K562 (cell line): ENCODE measurements around the gene SPATA21. TPM values are rescaled to one million over a fixed set of nuclear protein-coding genes. Genes with fewer than 3 reads are reported as not detected.

Experiments used
- BRD4 ChIP-seq: fragments of 200-600 bp; sonication (generic); IDR thresholded peaks from 2 replicates; pipeline ENCODE4 v1.6.1; 2017; ENCODE audit warnings: inconsistent platforms
- CBFA2T2 ChIP-seq: fragments of 450-650 bp; conservative IDR thresholded peaks from 2 replicates; pipeline ENCODE4 v1.6.1; 2017; ENCODE audit warnings: mild to moderate bottlenecking
- CBX8 ChIP-seq: fragments of 200-600 bp; sonication (generic); IDR thresholded peaks from 2 replicates; pipeline ENCODE4 v1.6.1; 2012; ENCODE audit warnings: borderline replicate concordance, mixed run types, low read depth, mild to moderate bottlenecking, moderate library complexity, mixed read lengths, low read length, control low read depth, inconsistent platforms; ENCODE audit not compliant: poor library complexity, severe bottlenecking; ENCODE audit errors: extremely low read depth
- CHCHD3 ChIP-seq: fragments of 250-450 bp; sonication (Bioruptor Pico); IDR thresholded peaks from 2 replicates; pipeline ENCODE4 v2.1.2; 2022; ENCODE audit warnings: mild to moderate bottlenecking
- COPS2 ChIP-seq: fragments of 450-650 bp; conservative IDR thresholded peaks from 2 replicates; pipeline ENCODE4 v1.6.1; 2016; ENCODE audit warnings: mild to moderate bottlenecking, moderate library complexity
- GABPA ChIP-seq: fragments of 200-800 bp; sonication (Bioruptor generic); conservative IDR thresholded peaks from 2 replicates; pipeline ENCODE4 v1.6.1; 2016; ENCODE audit warnings: low read depth, missing genetic modification characterization, missing compliant biosample characterization
- HDAC8 ChIP-seq: fragments of 450-650 bp; IDR thresholded peaks from 2 replicates; pipeline ENCODE4 v1.6.1; 2016; ENCODE audit warnings: mild to moderate bottlenecking, missing genetic modification characterization, moderate library complexity, missing compliant biosample characterization
- HSF4 ChIP-seq: fragments of 250-450 bp; sonication (Bioruptor Pico); IDR thresholded peaks from 2 replicates; pipeline ENCODE4 v2.1.2; 2022; ENCODE audit warnings: mild to moderate bottlenecking, moderate library complexity, borderline replicate concordance
- MAX ChIP-seq: sonication (generic); formaldehyde crosslinking; IDR thresholded peaks from 2 replicates; pipeline ENCODE4 v1.9.0; 2022; ENCODE audit warnings: mild to moderate bottlenecking, missing genetic modification reagents
- NFIC ChIP-seq: fragments of 450-650 bp; IDR thresholded peaks from 2 replicates; pipeline ENCODE4 v1.6.1; 2017; ENCODE audit warnings: mild to moderate bottlenecking, inconsistent platforms
- NR2C2 ChIP-seq, 2 experiments: fragments of 200-800 bp in 1 of 2; sonication (Bioruptor generic) in 1 of 2; sonication (generic) in 1 of 2; formaldehyde crosslinking in 1 of 2; IDR thresholded peaks; 2 replicates each; pipeline versions ENCODE4 v1.6.1 to v1.8.0; 2016 to 2022; ENCODE audit warnings: mild to moderate bottlenecking in 1 of 2, missing compliant biosample characterization in 1 of 2, missing genetic modification characterization in 1 of 2, missing genetic modification reagents in 1 of 2
- NRF1 ChIP-seq, 2 experiments: fragments of 450-650 bp; IDR thresholded peaks in 1 of 2; conservative IDR thresholded peaks in 1 of 2; 2 replicates each; pipeline ENCODE4 v1.6.1; 2014; ENCODE audit warnings: mild to moderate bottlenecking in 2 of 2
- RCOR1 ChIP-seq, 2 experiments: IDR thresholded peaks; 2 replicates each; pipeline ENCODE4 v1.6.1; 2012; ENCODE audit warnings: low read depth in 2 of 2, low read length in 2 of 2, borderline replicate concordance in 1 of 2, improper control_type of control experiment in 1 of 2
- RHOXF2B ChIP-seq: fragments of 250-450 bp; sonication (Bioruptor Pico); conservative IDR thresholded peaks from 2 replicates; pipeline ENCODE4 v1.5.1; 2021
- SAFB2 ChIP-seq: fragments of 200-400 bp; formaldehyde crosslinking; IDR thresholded peaks from 2 replicates; pipeline ENCODE4 v1.6.1; 2018; ENCODE audit warnings: borderline replicate concordance, low read length, low read depth, moderate library complexity; ENCODE audit not compliant: severe bottlenecking
- XRCC3 ChIP-seq: fragments of 450-650 bp; IDR thresholded peaks from 2 replicates; pipeline ENCODE4 v1.6.1; 2017; ENCODE audit warnings: mild to moderate bottlenecking, moderate library complexity
- ZNF212 ChIP-seq: fragments of 450-650 bp; formaldehyde crosslinking; IDR thresholded peaks from 2 replicates; pipeline ENCODE4 v1.4.0; 2020; ENCODE audit warnings: mild to moderate bottlenecking
- ZNF347 ChIP-seq: fragments of 450-650 bp; formaldehyde crosslinking; IDR thresholded peaks from 2 replicates; pipeline ENCODE4 v1.4.0; 2020; ENCODE audit warnings: low read depth, mild to moderate bottlenecking, moderate library complexity
- polyA plus RNA-seq, 8 experiments: library from polyadenylated mRNA; depleted of rRNA in 4 of 8; stranded (reverse) in 5 of 8; unstranded in 3 of 8; fragments of >200 nt; fragmentation: Nextera tagmentation in 2 of 8; fragmentation: Illumina TruSeq in 1 of 8; extraction: Ambion mirVana in 2 of 8; extraction: Trizol in 1 of 8; gene quantifications; 2 replicates each; pipeline versions ENCODE4 v1.2.1 to v1.2.3, GENCODE V29; 2011 to 2014; ENCODE audit warnings: inconsistent platforms in 1 of 8, missing spikeins in 1 of 8
- total RNA-seq, 7 experiments: library from RNA; depleted of rRNA in 6 of 7; stranded (reverse); fragments of >200 nt in 6 of 7; fragmentation: Illumina TruSeq in 2 of 7; extraction: Trizol in 2 of 7; gene quantifications; 2 replicates each; pipeline versions ENCODE4 v1.2.1 to v1.2.3, GENCODE V29; 2011 to 2021; ENCODE audit warnings: low replicate concordance in 1 of 7
- TF ChIP-seq, protein P1 (sequence below): fragments of 150-350 bp; IDR thresholded peaks from 2 replicates; pipeline ENCODE4 v1.6.1; 2014; ENCODE audit warnings: low read depth, mild to moderate bottlenecking, low read length, borderline replicate concordance
- TF ChIP-seq, protein P2 (sequence below): sonication (generic); formaldehyde crosslinking; IDR thresholded peaks from 2 replicates; pipeline ENCODE4 v1.8.0; 2022; ENCODE audit warnings: mild to moderate bottlenecking, missing genetic modification reagents
- TF ChIP-seq, protein P3 (sequence below): fragments of 450-650 bp; formaldehyde crosslinking; IDR thresholded peaks from 2 replicates; pipeline ENCODE4 v1.4.0; 2020; ENCODE audit warnings: mild to moderate bottlenecking

SPATA21 gene
- total and polyA plus RNA-seq, 9 of the 15 experiments (the other 6 are each of a cell fraction or from before 2014, with no cell fraction given): 0.10 to 0.36 (median 0.13) TPM; not detected in 3

DNA sequence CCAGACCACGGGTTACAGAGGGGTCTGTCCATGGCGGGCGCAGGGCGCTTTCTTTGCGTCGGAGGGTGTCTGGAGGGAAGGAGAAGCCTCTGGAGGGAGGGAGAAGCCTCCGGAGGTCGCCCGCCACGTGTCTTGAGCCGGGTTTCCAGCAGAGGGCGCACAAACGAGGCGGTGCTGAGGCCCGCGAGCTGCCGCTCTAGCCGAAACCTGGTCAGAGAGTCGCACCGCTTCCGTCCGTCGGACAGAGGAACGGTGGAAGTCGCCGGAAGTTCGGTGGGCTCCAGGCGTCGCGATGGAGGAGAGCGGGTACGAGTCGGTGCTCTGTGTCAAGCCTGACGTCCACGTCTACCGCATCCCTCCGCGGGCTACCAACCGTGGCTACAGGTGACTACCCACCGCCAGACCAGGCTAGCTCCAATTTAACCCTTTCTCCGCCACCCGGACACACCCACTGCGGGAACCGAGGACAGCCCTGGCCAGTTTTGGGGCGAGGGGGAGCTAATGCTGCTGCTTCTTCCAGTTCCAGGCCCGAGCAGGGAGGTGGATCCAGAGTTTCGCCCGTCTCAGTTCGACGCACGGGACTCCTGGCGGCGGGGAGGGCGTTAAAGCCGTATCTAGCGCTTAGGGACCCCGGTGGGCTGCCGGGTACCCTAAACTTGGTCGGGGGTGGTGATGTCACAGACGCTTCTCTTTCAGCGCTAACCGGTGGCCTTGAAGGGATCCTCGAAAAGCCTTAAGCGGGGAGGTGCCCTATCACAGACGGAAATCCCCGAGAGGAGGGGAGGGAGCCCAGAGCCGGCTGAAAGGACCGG is 3.5 kb upstream of the SPATA21 start, which contains the start of gene NECAP2 (continued):
- TF ChIP-seq NR2C2 (CRISPR knock-in tag; IDR thresholded peaks at IDR 0.05) (peak; percentile 78), NR2C2 (tag; IDR thresholded peaks at IDR 0.05) (no peak; the same call in 1 of the 2 replicates), NRF1 (conservative IDR thresholded peaks at IDR 0.05 in 1 of 2, IDR thresholded peaks at IDR 0.05 in 1 of 2) (peak; percentile 53 to 57), GABPA (tag) (peak; percentile 95), BRD4 (no peak), MAX (CRISPR knock-in tag) (peak; percentile 99), NFIC (peak; percentile 77), XRCC3 (no peak), SAFB2 (no peak), HSF4 (CRISPR knock-in tag) (peak; percentile 48; the same call in 1 of the 2 replicates), RCOR1 (IDR thresholded peaks at IDR 0.05; ENCODE audit: borderline replicate concordance in 1 of 2, low read depth in 2 of 2, low read length in 2 of 2) (peak in 1 of 2 experiments; percentile 84; a peak in 2 of 4 replicates), CBX8 (no peak), ZNF212 (CRISPR knock-in tag) (no peak), COPS2 (no peak), RHOXF2B (0 out of 2 replicates have a peak, but pooled peaks have one; percentile 33), CHCHD3 (no peak), ZNF347 (CRISPR knock-in tag) (no peak), CBFA2T2 (no peak), HDAC8 (tag) (0 out of 2 replicates have a peak, but pooled peaks have one; percentile 48)
- TF ChIP-seq, protein P1, sequence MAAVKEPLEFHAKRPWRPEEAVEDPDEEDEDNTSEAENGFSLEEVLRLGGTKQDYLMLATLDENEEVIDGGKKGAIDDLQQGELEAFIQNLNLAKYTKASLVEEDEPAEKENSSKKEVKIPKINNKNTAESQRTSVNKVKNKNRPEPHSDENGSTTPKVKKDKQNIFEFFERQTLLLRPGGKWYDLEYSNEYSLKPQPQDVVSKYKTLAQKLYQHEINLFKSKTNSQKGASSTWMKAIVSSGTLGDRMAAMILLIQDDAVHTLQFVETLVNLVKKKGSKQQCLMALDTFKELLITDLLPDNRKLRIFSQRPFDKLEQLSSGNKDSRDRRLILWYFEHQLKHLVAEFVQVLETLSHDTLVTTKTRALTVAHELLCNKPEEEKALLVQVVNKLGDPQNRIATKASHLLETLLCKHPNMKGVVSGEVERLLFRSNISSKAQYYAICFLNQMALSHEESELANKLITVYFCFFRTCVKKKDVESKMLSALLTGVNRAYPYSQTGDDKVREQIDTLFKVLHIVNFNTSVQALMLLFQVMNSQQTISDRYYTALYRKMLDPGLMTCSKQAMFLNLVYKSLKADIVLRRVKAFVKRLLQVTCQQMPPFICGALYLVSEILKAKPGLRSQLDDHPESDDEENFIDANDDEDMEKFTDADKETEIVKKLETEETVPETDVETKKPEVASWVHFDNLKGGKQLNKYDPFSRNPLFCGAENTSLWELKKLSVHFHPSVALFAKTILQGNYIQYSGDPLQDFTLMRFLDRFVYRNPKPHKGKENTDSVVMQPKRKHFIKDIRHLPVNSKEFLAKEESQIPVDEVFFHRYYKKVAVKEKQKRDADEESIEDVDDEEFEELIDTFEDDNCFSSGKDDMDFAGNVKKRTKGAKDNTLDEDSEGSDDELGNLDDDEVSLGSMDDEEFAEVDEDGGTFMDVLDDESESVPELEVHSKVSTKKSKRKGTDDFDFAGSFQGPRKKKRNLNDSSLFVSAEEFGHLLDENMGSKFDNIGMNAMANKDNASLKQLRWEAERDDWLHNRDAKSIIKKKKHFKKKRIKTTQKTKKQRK: no peak
- TF ChIP-seq, protein P2, sequence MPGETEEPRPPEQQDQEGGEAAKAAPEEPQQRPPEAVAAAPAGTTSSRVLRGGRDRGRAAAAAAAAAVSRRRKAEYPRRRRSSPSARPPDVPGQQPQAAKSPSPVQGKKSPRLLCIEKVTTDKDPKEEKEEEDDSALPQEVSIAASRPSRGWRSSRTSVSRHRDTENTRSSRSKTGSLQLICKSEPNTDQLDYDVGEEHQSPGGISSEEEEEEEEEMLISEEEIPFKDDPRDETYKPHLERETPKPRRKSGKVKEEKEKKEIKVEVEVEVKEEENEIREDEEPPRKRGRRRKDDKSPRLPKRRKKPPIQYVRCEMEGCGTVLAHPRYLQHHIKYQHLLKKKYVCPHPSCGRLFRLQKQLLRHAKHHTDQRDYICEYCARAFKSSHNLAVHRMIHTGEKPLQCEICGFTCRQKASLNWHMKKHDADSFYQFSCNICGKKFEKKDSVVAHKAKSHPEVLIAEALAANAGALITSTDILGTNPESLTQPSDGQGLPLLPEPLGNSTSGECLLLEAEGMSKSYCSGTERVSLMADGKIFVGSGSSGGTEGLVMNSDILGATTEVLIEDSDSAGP: no peak
- TF ChIP-seq, protein P3, sequence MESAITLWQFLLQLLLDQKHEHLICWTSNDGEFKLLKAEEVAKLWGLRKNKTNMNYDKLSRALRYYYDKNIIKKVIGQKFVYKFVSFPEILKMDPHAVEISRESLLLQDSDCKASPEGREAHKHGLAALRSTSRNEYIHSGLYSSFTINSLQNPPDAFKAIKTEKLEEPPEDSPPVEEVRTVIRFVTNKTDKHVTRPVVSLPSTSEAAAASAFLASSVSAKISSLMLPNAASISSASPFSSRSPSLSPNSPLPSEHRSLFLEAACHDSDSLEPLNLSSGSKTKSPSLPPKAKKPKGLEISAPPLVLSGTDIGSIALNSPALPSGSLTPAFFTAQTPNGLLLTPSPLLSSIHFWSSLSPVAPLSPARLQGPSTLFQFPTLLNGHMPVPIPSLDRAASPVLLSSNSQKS (CRISPR knock-in tag): no peak
